8988T (cell line): ENCODE measurements around the gene FAN1.

Experiments used
- DNase-seq: peaks from one replicate; pipeline ENCODE4 v3.0.0; 2011

Gene FAN1

GRCh38 chr15:30921781-30922479, 18.2 kb downstream of the FAN1 start:
- DNase-seq, result no peak

- DNase-seq, result no peak
These were observed 19.0 kb downstream of the FAN1 start for GRCh38 chr15:30922480-30923311.

GRCh38 chr15:30923429-30923828, 19.7 kb downstream of the FAN1 start:
- no peak for DNase-seq

- DNase-seq, result no peak
These were observed 20.6 kb downstream of the FAN1 start for GRCh38 chr15:30924353-30924752.

- DNase-seq, result no peak
These were observed 22.0 kb downstream of the FAN1 start for GRCh38 chr15:30925686-30926085.

- DNase-seq, result no peak
These were observed 22.4 kb downstream of the FAN1 start for GRCh38 chr15:30926161-30926560.

- DNase-seq, result no peak
These were observed 23.5 kb downstream of the FAN1 start for GRCh38 chr15:30927148-30927761.

- DNase-seq, result no peak
These were observed 24.4 kb downstream of the FAN1 start for GRCh38 chr15:30928076-30928475.

GRCh38 chr15:30929064-30929669, 25.5 kb downstream of the FAN1 start:
- DNase-seq, result no peak

GRCh38 chr15:30929982-30930381, 26.3 kb downstream of the FAN1 start:
- DNase-seq, result no peak

GRCh38 chr15:30930422-30930821, 26.7 kb downstream of the FAN1 start:
- DNase-seq, result no peak

- DNase-seq, result no peak
These were observed 29.6 kb downstream of the FAN1 start for GRCh38 chr15:30933293-30933692.

GRCh38 chr15:30939161-30939560, 35.4 kb downstream of the FAN1 start:
- DNase-seq, result no peak

GRCh38 chr15:30940359-30940758, 36.6 kb downstream of the FAN1 start:
- no peak for DNase-seq

GRCh38 chr15:30941520-30941919, 37.8 kb downstream of the FAN1 start:
- no peak for DNase-seq

- no peak for DNase-seq
These were observed 40.1 kb downstream of the FAN1 start for GRCh38 chr15:30943654-30944335.

GRCh38 chr15:30953183-30953582, 49.5 kb downstream of the FAN1 start:
- DNase-seq, result no peak

GRCh38 chr15:30953731-30954378, 50.1 kb downstream of the FAN1 start:
- peak; percentile 44 for DNase-seq

- no peak for DNase-seq
These were observed 51.0 kb downstream of the FAN1 start for GRCh38 chr15:30954674-30955073.

- no peak for DNase-seq
These were observed 52.8 kb downstream of the FAN1 start for GRCh38 chr15:30956216-30957124.

GRCh38 chr15:30958219-30958618, 54.5 kb downstream of the FAN1 start:
- DNase-seq, result no peak
